K562 (cell line): ENCODE results near the gene DDX55. TPM values are rescaled to one million over a fixed set of nuclear protein-coding genes. Genes with fewer than 3 reads are reported as not detected.
A peak's percentile ranks its signal among the peaks of the same experiment; 100 is the strongest.

Experiments
- ASH1L ChIP-seq: fragments of 450-650 bp; IDR thresholded peaks from 2 replicates; pipeline ENCODE4 v1.6.1; 2018; ENCODE audit warnings: borderline replicate concordance, mild to moderate bottlenecking, low read depth; ENCODE audit not compliant: partially characterized antibody
- CREB1 ChIP-seq, 2 experiments: sonication (generic) in 1 of 2; formaldehyde crosslinking in 1 of 2; IDR thresholded peaks; 2 replicates each; pipeline versions ENCODE4 v1.6.1 to v1.8.0; 2012 to 2022; ENCODE audit warnings: inconsistent platforms in 1 of 2, mild to moderate bottlenecking in 1 of 2, missing genetic modification reagents in 1 of 2, moderate library complexity in 1 of 2
- GATAD2A ChIP-seq: fragments of 450-650 bp; IDR thresholded peaks from 2 replicates; pipeline ENCODE4 v1.6.1; 2017
- IFI16 ChIP-seq: fragments of 250-450 bp; sonication (Bioruptor Pico); IDR thresholded peaks from 2 replicates; pipeline ENCODE4 v2.1.2; 2022; ENCODE audit warnings: mild to moderate bottlenecking, inconsistent platforms
- MCM5 ChIP-seq: fragments of 450-650 bp; IDR thresholded peaks from 2 replicates; pipeline ENCODE4 v1.6.1; 2016; ENCODE audit warnings: low read depth
- MTF1 ChIP-seq: fragments of 250-450 bp; sonication (Bioruptor Pico); IDR thresholded peaks from 2 replicates; pipeline ENCODE4 v1.9.0; 2021; ENCODE audit warnings: moderate library complexity, mild to moderate bottlenecking, inconsistent platforms, borderline replicate concordance
- NR2F6 ChIP-seq: fragments of 450-650 bp; formaldehyde crosslinking; IDR thresholded peaks from 2 replicates; pipeline ENCODE4 v1.4.0; 2020; ENCODE audit warnings: mild to moderate bottlenecking
- SNRNP70 ChIP-seq: fragments of 200-400 bp; formaldehyde crosslinking; optimal IDR thresholded peaks from 2 replicates; pipeline ENCODE3; 2017; ENCODE audit warnings: low read depth, low read length
- ZNF589 ChIP-seq: fragments of 200-800 bp; sonication (Bioruptor generic); IDR thresholded peaks from 2 replicates; pipeline ENCODE4 v1.6.1; 2016; ENCODE audit warnings: low read depth, missing genetic modification characterization, missing compliant biosample characterization
- ZNF695 ChIP-seq: fragments of 450-650 bp; formaldehyde crosslinking; IDR thresholded peaks from 2 replicates; pipeline ENCODE4 v1.4.0; 2020; ENCODE audit warnings: mild to moderate bottlenecking, moderate library complexity
- ZNF699 ChIP-seq: fragments of 250-450 bp; sonication (Bioruptor Pico); IDR thresholded peaks from 2 replicates; pipeline ENCODE4 v1.8.0; 2021; ENCODE audit warnings: mild to moderate bottlenecking, moderate library complexity; ENCODE audit not compliant: insufficient replicate concordance
- polyA plus RNA-seq, 8 experiments: library from polyadenylated mRNA; depleted of rRNA in 4 of 8; stranded (reverse) in 5 of 8; unstranded in 3 of 8; fragments of >200 nt; fragmentation: Nextera tagmentation in 2 of 8; fragmentation: Illumina TruSeq in 1 of 8; extraction: Ambion mirVana in 2 of 8; extraction: Trizol in 1 of 8; gene quantifications; 2 replicates each; pipeline versions ENCODE4 v1.2.1 to v1.2.3, GENCODE V29; 2011 to 2014; ENCODE audit warnings: inconsistent platforms in 1 of 8, missing spikeins in 1 of 8
- total RNA-seq, 7 experiments: library from RNA; depleted of rRNA in 6 of 7; stranded (reverse); fragments of >200 nt in 6 of 7; fragmentation: Illumina TruSeq in 2 of 7; extraction: Trizol in 2 of 7; gene quantifications; 2 replicates each; pipeline versions ENCODE4 v1.2.1 to v1.2.3, GENCODE V29; 2011 to 2021; ENCODE audit warnings: low replicate concordance in 1 of 7
- TF ChIP-seq, protein P1 (sequence below): fragments of 250-450 bp; sonication (Bioruptor Pico); IDR thresholded peaks from 2 replicates; pipeline ENCODE4 v1.8.0; 2021; ENCODE audit warnings: mild to moderate bottlenecking, moderate library complexity
- TF ChIP-seq, protein P2 (sequence below), 2 experiments: fragments of 450-650 bp; IDR thresholded peaks; 2 replicates each; pipeline ENCODE4 v1.6.1; 2016; ENCODE audit warnings: mild to moderate bottlenecking in 2 of 2, borderline replicate concordance in 1 of 2, low read depth in 1 of 2, moderate library complexity in 1 of 2

Gene DDX55
- total and polyA plus RNA-seq, 9 of the 15 experiments (the other 6 are each of a cell fraction or from before 2014, with no cell fraction given): 10.6 to 71.0 (median 60.9) TPM

- no peak for TF ChIP-seq ZNF699 (CRISPR knock-in tag)
- TF ChIP-seq MTF1 (CRISPR knock-in tag): no peak
- TF ChIP-seq NR2F6 (CRISPR knock-in tag): no peak
- TF ChIP-seq MCM5: no peak
- no peak for TF ChIP-seq GATAD2A
- no peak for TF ChIP-seq ZNF695 (CRISPR knock-in tag)
- TF ChIP-seq ASH1L: no peak
- peak; percentile 100 for TF ChIP-seq CREB1 (IDR thresholded peaks at IDR 0.05)
- peak; percentile 100 for TF ChIP-seq CREB1 (CRISPR knock-in tag; IDR thresholded peaks at IDR 0.05)
- TF ChIP-seq ZNF589 (CRISPR knock-in tag): no peak
- TF ChIP-seq, protein P1, sequence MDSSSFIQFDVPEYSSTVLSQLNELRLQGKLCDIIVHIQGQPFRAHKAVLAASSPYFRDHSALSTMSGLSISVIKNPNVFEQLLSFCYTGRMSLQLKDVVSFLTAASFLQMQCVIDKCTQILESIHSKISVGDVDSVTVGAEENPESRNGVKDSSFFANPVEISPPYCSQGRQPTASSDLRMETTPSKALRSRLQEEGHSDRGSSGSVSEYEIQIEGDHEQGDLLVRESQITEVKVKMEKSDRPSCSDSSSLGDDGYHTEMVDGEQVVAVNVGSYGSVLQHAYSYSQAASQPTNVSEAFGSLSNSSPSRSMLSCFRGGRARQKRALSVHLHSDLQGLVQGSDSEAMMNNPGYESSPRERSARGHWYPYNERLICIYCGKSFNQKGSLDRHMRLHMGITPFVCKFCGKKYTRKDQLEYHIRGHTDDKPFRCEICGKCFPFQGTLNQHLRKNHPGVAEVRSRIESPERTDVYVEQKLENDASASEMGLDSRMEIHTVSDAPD: no peak
- no peak for TF ChIP-seq SNRNP70
- no peak for TF ChIP-seq IFI16 (CRISPR knock-in tag)
- TF ChIP-seq, protein P2, sequence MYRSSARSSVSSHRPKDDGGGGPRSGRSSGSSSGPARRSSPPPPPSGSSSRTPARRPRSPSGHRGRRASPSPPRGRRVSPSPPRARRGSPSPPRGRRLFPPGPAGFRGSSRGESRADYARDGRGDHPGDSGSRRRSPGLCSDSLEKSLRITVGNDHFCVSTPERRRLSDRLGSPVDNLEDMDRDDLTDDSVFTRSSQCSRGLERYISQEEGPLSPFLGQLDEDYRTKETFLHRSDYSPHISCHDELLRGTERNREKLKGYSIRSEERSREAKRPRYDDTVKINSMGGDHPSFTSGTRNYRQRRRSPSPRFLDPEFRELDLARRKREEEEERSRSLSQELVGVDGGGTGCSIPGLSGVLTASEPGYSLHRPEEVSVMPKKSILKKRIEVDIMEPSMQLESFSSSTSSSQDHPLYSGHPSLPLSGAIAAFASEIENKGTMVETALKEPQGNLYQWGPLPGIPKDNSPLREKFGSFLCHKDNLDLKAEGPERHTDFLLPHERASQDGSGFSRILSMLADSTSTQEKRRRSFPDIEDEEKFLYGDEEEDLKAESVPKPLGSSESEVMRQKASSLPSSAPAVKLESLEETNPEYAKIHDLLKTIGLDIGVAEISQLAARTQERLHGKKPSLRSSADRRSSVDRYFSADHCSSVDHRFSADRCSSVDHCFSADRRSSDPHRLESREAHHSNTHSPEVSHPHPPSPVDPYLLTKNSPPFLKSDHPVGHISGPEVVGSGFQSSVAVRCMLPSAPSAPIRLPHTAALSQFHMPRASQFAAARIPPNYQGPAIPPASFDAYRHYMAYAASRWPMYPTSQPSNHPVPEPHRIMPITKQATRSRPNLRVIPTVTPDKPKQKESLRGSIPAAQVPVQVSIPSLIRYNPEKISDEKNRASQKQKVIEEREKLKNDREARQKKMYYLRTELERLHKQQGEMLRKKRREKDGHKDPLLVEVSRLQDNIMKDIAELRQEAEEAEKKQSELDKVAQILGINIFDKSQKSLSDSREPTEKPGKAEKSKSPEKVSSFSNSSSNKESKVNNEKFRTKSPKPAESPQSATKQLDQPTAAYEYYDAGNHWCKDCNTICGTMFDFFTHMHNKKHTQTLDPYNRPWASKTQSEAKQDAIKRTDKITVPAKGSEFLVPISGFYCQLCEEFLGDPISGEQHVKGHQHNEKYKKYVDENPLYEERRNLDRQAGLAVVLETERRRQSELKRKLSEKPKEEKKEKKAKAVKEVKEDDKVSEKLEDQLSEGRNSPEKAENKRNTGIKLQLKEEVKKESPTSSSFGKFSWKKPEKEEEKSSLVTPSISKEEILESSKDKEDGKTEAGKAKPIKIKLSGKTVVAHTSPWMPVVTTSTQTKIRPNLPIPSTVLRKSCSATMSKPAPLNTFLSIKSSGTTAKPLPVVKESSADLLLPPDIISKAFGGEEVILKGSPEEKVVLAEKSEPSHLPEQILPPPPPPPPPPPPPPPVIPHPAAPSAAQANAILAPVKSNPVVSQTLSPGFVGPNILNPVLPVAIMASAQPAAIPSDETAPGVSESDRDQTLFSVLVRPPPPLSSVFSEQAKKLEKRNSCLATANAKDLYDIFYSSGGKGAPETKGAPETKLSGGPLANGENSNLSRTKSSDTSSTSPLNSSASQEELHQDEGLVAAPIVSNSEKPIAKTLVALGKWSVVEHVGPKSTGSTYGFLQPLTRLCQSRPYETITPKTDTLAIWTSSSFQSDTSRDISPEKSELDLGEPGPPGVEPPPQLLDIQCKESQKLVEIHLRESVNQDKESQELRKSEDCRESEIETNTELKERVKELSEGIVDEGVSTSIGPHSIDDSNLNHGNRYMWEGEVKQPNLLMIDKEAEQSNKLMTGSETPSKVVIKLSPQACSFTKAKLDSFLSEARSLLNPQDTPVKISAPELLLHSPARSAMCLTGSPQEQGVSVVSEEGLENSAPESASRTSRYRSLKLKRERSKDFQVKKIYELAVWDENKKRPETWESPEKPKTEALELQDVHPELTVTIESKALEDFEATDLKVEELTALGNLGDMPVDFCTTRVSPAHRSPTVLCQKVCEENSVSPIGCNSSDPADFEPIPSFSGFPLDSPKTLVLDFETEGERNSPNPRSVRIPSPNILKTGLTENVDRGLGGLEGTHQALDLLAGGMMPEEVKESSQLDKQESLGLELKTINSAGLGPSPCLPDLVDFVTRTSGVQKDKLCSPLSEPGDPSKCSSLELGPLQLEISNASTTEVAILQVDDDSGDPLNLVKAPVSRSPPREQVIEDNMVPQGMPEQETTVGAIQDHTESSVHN (IDR thresholded peaks at IDR 0.05; ENCODE audit: borderline replicate concordance in 1 of 2, low read depth in 1 of 2): no peak
Observed at GRCh38 chr12:123633379-123634141, 31.7 kb downstream of the DDX55 start, which contains the start of the genes EIF2B1 and GTF2H3 (continued).
